OCI-LY1 (cell line): ENCODE measurements around the gene SPACA4.

ENCODE experiments used
- H2AFZ ChIP-seq: fragments of 200-600 bp; sonication (generic), shearing (Covaris generic); 2 replicates; pipeline ENCODE4 v1.6.0; 2014; ENCODE audit warnings: antibody characterized with exemption, mild to moderate bottlenecking, low read length
- H3F3A ChIP-seq: fragments of 200-600 bp; sonication (generic), shearing (Covaris generic); 2 replicates; pipeline ENCODE4 v1.6.0; 2014; ENCODE audit warnings: mild to moderate bottlenecking, antibody characterized with exemption, low read length, moderate library complexity; ENCODE audit not compliant: insufficient read depth
- H3K27ac ChIP-seq: fragments of 200-600 bp; sonication (generic); 2 replicates; pipeline ENCODE4 v1.5.1; 2014; ENCODE audit warnings: low read length, mixed run types, mild to moderate bottlenecking, low read depth; ENCODE audit not compliant: poor library complexity, severe bottlenecking
- H3K27me3 ChIP-seq: fragments of 200-600 bp; sonication (generic); 2 replicates; pipeline ENCODE4 v1.6.0; 2014; ENCODE audit warnings: antibody characterized with exemption, mild to moderate bottlenecking, low read length, moderate library complexity; ENCODE audit not compliant: insufficient read depth
- H3K36me3 ChIP-seq: fragments of 200-600 bp; sonication (generic); 2 replicates; pipeline ENCODE4 v1.6.1; 2014; ENCODE audit warnings: mild to moderate bottlenecking, antibody characterized with exemption, low read length, moderate library complexity, mixed read lengths; ENCODE audit not compliant: insufficient read depth
- H3K4me1 ChIP-seq: fragments of 200-600 bp; sonication (generic); 2 replicates; pipeline ENCODE4 v1.5.1; 2014; ENCODE audit warnings: mild to moderate bottlenecking, low read length, moderate library complexity; ENCODE audit not compliant: insufficient read depth, severe bottlenecking
- H3K4me2 ChIP-seq: fragments of 200-600 bp; sonication (generic), shearing (Covaris generic); 2 replicates; pipeline ENCODE4 v1.6.1; 2014; ENCODE audit warnings: low read length
- H3K4me3 ChIP-seq: fragments of 200-600 bp; sonication (generic); 2 replicates; pipeline ENCODE4 v1.5.1; 2014; ENCODE audit warnings: low read length, low read depth, mild to moderate bottlenecking, mixed read lengths; ENCODE audit not compliant: poor library complexity, severe bottlenecking
- H3K79me2 ChIP-seq: fragments of 200-600 bp; shearing (Covaris generic); 2 replicates; pipeline ENCODE4 v1.6.1; 2016; ENCODE audit warnings: mixed run types, low read length, mixed read lengths; ENCODE audit not compliant: insufficient read depth
- H3K9ac ChIP-seq: fragments of 200-600 bp; sonication (generic), shearing (Covaris generic); 2 replicates; pipeline ENCODE4 v1.6.1; 2014; ENCODE audit warnings: mild to moderate bottlenecking, low read length, mixed read lengths
- H3K9me2 ChIP-seq: fragments of 200-600 bp; sonication (generic), shearing (Covaris generic); 2 replicates; pipeline ENCODE4 v1.6.1; 2014; ENCODE audit warnings: low read depth, mild to moderate bottlenecking, low read length, mixed read lengths
- H3K9me3 ChIP-seq: fragments of 200-600 bp; shearing (Covaris generic); 2 replicates; pipeline ENCODE4 v1.6.1; 2014; ENCODE audit warnings: low read length, mixed read lengths
- H4K20me1 ChIP-seq: fragments of 200-600 bp; sonication (generic), shearing (Covaris generic); 2 replicates; pipeline ENCODE4 v1.6.0; 2016; ENCODE audit warnings: mild to moderate bottlenecking, low read length; ENCODE audit not compliant: insufficient read depth
- CTCF ChIP-seq: fragments of 200-600 bp; sonication (generic), shearing (Covaris generic); IDR thresholded peaks from 2 replicates; pipeline ENCODE4 v1.5.1; 2017; ENCODE audit warnings: mild to moderate bottlenecking, antibody characterized with exemption, low read length, moderate library complexity, mixed read lengths
- EZH2 ChIP-seq: fragments of 200-600 bp; sonication (generic), shearing (Covaris generic); IDR thresholded peaks from 2 replicates; pipeline ENCODE4 v1.8.0; 2017; ENCODE audit warnings: borderline replicate concordance, mixed run types, mild to moderate bottlenecking, antibody characterized with exemption, low read length, moderate library complexity, mixed read lengths

Gene SPACA4

GRCh38 chr19:48624791-48625723 is 18.5 kb downstream of the SPACA4 start:
- Histone ChIP-seq H3K9ac (peak overlapping the region; percentile 93), H3K27ac (peak overlapping the region; percentile 59), H3K4me1 (peaks cover 35% of the 10 kb centered on the region)

GRCh38 chr19:48625891-48626327 is 19.4 kb downstream of the SPACA4 start:
- Histone ChIP-seq H3K9me2 (no peaks in the 10 kb centered on the region), H3K4me3 (no peak overlapping the region), H3K9me3 (no peaks in the 10 kb centered on the region), H3K9ac (no peak overlapping the region), H3K79me2 (no peaks in the 10 kb centered on the region), H3K27me3 (no peaks in the 10 kb centered on the region), H3K36me3 (peaks cover 12% of the 10 kb centered on the region), H2AFZ (no peak overlapping the region), H4K20me1 (no peaks in the 10 kb centered on the region), H3K27ac (no peak overlapping the region), H3F3A (no peaks in the 10 kb centered on the region), H3K4me2 (no peak overlapping the region), H3K4me1 (peaks cover 31% of the 10 kb centered on the region)
- TF ChIP-seq EZH2 = no peak
- no peak for TF ChIP-seq CTCF

More at GRCh38 chr19:48624791-48625723, 18.5 kb downstream of the SPACA4 start:
- Histone ChIP-seq H3K9me2 (no peaks in the 10 kb centered on the region), H3K4me3 (peak overlapping the region; percentile 85), H3F3A (no peaks in the 10 kb centered on the region), H2AFZ (no peak overlapping the region), H3K4me2 (peak overlapping the region; percentile 88), H3K79me2 (no peaks in the 10 kb centered on the region), H3K27me3 (no peaks in the 10 kb centered on the region), H3K9me3 (no peaks in the 10 kb centered on the region), H3K36me3 (peaks cover 9% of the 10 kb centered on the region), H4K20me1 (no peaks in the 10 kb centered on the region)
- no peak for TF ChIP-seq CTCF

- H3F3A ChIP-seq = no peaks in the 10 kb centered on the region
- peaks cover 17% of the 10 kb centered on the region for H3K36me3 ChIP-seq
- peaks cover 29% of the 10 kb centered on the region for H3K4me1 ChIP-seq
- no peak overlapping the region for H3K4me3 ChIP-seq
- no peaks in the 10 kb centered on the region for H3K9me2 ChIP-seq
- H4K20me1 ChIP-seq = no peaks in the 10 kb centered on the region
- no peaks in the 10 kb centered on the region for H3K79me2 ChIP-seq
- no peak overlapping the region for H3K27ac ChIP-seq
- H3K9ac ChIP-seq = no peak overlapping the region
- no peaks in the 10 kb centered on the region for H3K9me3 ChIP-seq
- H3K27me3 ChIP-seq = no peaks in the 10 kb centered on the region
- no peak for TF ChIP-seq EZH2
- TF ChIP-seq CTCF = no peak
- H3K4me2 ChIP-seq = no peak overlapping the region
- H2AFZ ChIP-seq = no peak overlapping the region
These were observed 20.8 kb downstream of the SPACA4 start for GRCh38 chr19:48627201-48627864.
